ENCODE data around the gene DLG2. TPM values are rescaled to one million over a fixed set of nuclear protein-coding genes. Genes with fewer than 3 reads are reported as not detected.

The DLG2 gene
- total RNA-seq, 4 donors from 2014 or later: 37.9 to 71.5 (median 44.9) TPM

GRCh38 chr11:85558411-85558810 lies 68.7 kb downstream of the DLG2 start:
- WGBS: 92% methylated on average over 2 of the region's 2 CpGs
- H3K4me1 ChIP-seq: no peaks in the 10 kb centered on the region
- H3K27me3 ChIP-seq: no peaks in the 10 kb centered on the region
- H3K4me3 ChIP-seq: no peak overlapping the region
- no peak overlapping the region for H3K27ac ChIP-seq
- TF ChIP-seq, protein P1, sequence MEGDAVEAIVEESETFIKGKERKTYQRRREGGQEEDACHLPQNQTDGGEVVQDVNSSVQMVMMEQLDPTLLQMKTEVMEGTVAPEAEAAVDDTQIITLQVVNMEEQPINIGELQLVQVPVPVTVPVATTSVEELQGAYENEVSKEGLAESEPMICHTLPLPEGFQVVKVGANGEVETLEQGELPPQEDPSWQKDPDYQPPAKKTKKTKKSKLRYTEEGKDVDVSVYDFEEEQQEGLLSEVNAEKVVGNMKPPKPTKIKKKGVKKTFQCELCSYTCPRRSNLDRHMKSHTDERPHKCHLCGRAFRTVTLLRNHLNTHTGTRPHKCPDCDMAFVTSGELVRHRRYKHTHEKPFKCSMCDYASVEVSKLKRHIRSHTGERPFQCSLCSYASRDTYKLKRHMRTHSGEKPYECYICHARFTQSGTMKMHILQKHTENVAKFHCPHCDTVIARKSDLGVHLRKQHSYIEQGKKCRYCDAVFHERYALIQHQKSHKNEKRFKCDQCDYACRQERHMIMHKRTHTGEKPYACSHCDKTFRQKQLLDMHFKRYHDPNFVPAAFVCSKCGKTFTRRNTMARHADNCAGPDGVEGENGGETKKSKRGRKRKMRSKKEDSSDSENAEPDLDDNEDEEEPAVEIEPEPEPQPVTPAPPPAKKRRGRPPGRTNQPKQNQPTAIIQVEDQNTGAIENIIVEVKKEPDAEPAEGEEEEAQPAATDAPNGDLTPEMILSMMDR (IDR thresholded peaks at IDR 0.05): no peak
- no peak for TF ChIP-seq POLR2A (IDR thresholded peaks at IDR 0.05)
- no peak for TF ChIP-seq POLR2AphosphoS5 (IDR thresholded peaks at IDR 0.05)
- H3K36me3 ChIP-seq: no peaks in the 10 kb centered on the region
- H3K9me3 ChIP-seq: no peaks in the 10 kb centered on the region
- DNase-seq (ENCODE audit: low spot score in 2 of 2): no peak

- H3K4me3 ChIP-seq: no peak overlapping the region
- no peak for TF ChIP-seq POLR2AphosphoS5 (IDR thresholded peaks at IDR 0.05)
- no peak for TF ChIP-seq POLR2A (IDR thresholded peaks at IDR 0.05)
- TF ChIP-seq EP300 (IDR thresholded peaks at IDR 0.05): no peak
- TF ChIP-seq, protein P1 (IDR thresholded peaks at IDR 0.05): no peak
- no peaks in the 10 kb centered on the region for H3K4me1 ChIP-seq
- H3K27ac ChIP-seq: no peak overlapping the region
- DNase-seq (ENCODE audit: low spot score in 2 of 2): no peak
- no peaks in the 10 kb centered on the region for H3K36me3 ChIP-seq
- no peaks in the 10 kb centered on the region for H3K9me3 ChIP-seq
- 42% methylated on average over 1 of the region's 1 CpG for WGBS
- no peaks in the 10 kb centered on the region for H3K27me3 ChIP-seq
Observed at GRCh38 chr11:85551881-85552280, 75.3 kb downstream of the DLG2 start.

DNA sequence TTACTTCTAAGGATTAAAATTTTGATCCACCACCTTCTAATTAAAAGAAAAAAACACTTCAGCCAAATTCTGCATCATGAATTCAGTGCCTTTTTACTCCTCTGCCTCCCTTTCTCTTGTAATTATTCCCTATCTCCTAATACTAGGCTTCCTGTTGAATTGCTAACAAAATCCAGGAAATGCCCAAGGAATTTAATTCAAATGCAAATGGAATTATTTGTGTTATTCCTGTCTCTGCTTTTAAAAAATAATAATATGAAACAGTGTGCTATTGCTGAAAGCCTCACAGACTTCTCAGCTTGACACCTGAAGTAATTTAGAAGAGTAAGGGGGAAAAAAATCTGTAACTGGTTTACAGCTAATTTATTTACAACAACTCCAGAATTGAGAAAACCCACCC lies 85.5 kb downstream of the DLG2 start:
- H3K9me3 ChIP-seq: peaks cover 4% of the 10 kb centered on the region
- H3K36me3 ChIP-seq: no peaks in the 10 kb centered on the region
- no peaks in the 10 kb centered on the region for H3K27me3 ChIP-seq
- H3K4me1 ChIP-seq: peaks cover 5% of the 10 kb centered on the region
- TF ChIP-seq, protein P1 (IDR thresholded peaks at IDR 0.05): no peak
- TF ChIP-seq POLR2A (IDR thresholded peaks at IDR 0.05) (no peak), POLR2AphosphoS5 (IDR thresholded peaks at IDR 0.05) (no peak), EP300 (IDR thresholded peaks at IDR 0.05) (no peak)
- no peak overlapping the region for H3K27ac ChIP-seq
- no peak overlapping the region for H3K4me3 ChIP-seq
- no peak for DNase-seq (ENCODE audit: low spot score in 2 of 2)

DNA sequence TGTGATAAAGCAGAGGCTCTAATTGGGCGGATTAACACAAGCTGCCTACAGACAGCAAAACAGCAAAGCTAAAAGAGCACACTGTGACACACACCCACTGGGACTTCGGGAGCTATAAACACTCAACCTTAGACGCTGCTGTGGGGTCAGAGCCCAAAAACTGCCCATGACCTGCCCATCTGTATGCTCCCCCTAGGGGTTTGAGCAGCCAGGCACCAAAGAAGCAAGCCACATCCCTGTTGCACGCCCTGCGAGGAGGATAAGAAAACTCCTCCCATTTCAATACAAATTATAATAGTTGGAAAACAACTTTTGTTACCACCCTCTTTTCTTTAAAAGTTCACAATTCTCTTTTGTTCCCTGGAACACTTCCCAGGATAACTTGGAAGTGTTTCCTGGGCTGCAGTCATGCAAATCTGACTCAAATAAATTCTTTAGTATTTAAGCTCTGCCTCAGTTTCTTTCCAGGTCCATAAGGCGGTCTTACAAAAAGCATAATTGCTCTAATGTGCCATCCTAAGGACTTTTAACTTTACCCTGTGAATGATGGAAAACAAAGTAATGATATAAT lies 86.4 kb downstream of the DLG2 start:
- Histone ChIP-seq H3K9me3 (peaks cover 4% of the 10 kb centered on the region), H3K4me1 (peaks cover 5% of the 10 kb centered on the region), H3K27me3 (no peaks in the 10 kb centered on the region), H3K4me3 (no peak overlapping the region), H3K27ac (no peak overlapping the region), H3K36me3 (no peaks in the 10 kb centered on the region)
- 40% methylated on average over 6 of the region's 6 CpGs for WGBS
- no peak for TF ChIP-seq EP300 (IDR thresholded peaks at IDR 0.05)
- DNase-seq (ENCODE audit: low spot score in 2 of 2): no peak

DNA sequence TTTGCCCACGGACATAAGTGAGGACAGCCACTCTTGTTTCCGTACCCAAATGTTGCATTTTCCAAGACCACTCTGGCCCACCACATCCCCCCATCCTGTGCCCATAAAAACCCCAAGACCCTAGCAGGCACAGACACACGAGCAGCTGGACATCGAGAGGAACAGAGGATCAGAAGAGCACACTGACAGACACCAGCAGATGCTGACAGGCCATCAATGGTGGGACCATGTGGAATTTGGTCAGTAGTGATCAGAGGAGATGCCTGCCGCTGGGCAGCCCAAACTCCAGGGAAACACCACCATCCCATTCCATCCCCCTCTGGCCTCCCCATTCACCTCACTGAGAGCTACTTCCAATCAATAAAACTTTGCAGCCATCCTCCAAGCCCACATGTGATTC lies 87.0 kb downstream of the DLG2 start:
- peaks cover 5% of the 10 kb centered on the region for H3K4me1 ChIP-seq

More for the DNA sequence above, 87.0 kb downstream of the DLG2 start:
- no peaks in the 10 kb centered on the region for H3K27me3 ChIP-seq
- WGBS: 91% methylated on average over 5 of the region's 5 CpGs
- TF ChIP-seq POLR2A (IDR thresholded peaks at IDR 0.05): no peak
- TF ChIP-seq, protein P1 (IDR thresholded peaks at IDR 0.05): no peak
- no peak for TF ChIP-seq EP300 (IDR thresholded peaks at IDR 0.05)
- TF ChIP-seq POLR2AphosphoS5 (IDR thresholded peaks at IDR 0.05): no peak
- DNase-seq (ENCODE audit: low spot score in 2 of 2): no peak
- no peak overlapping the region for H3K4me3 ChIP-seq
- no peaks in the 10 kb centered on the region for H3K36me3 ChIP-seq
- H3K27ac ChIP-seq: no peak overlapping the region
- peaks cover 4% of the 10 kb centered on the region for H3K9me3 ChIP-seq

All from suprapubic skin (tissue), 4 donors.